Astrocyte (in vitro differentiated cells and primary cell): ENCODE results near the gene SHROOM3.

Source experiments
- CTCF ChIP-seq: IDR thresholded peaks from 2 replicates; pipeline ENCODE4 v1.5.1; 2011; ENCODE audit warnings: low read depth, mild to moderate bottlenecking, inconsistent platforms, low read length, moderate library complexity; ENCODE audit not compliant: insufficient read depth
- EZH2 ChIP-seq: IDR thresholded peaks from 2 replicates; pipeline ENCODE4 v1.6.1; 2012; ENCODE audit warnings: mild to moderate bottlenecking, low read length, inconsistent platforms; ENCODE audit not compliant: insufficient read depth

GRCh38 chr4:76822303-76822702 is 387.3 kb downstream of the SHROOM3 start:
- no peak for TF ChIP-seq CTCF
- no peak for TF ChIP-seq EZH2
